Measurements from ENCODE around the gene BMPER.

DNA sequence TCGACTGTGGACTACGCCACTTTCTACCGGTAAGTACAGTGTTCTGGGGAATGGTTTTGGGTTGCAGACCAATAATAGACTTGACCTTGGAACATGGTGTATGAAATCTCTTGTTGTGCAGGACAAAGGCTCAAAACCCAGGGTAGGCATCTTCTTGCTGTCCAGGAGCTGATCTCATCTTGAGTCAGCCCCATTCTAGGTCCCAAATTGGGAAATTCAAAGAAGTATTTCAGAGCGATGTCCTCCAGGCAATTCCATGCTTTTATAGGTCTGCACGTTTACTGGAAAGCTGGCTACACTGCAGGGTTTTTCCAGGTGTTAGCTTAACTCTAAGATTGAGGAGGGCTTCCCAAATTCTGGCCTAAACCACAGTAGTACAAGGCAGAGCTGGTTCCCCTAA lies 180.7 kb downstream of the BMPER start:
- TF ChIP-seq, protein P1, sequence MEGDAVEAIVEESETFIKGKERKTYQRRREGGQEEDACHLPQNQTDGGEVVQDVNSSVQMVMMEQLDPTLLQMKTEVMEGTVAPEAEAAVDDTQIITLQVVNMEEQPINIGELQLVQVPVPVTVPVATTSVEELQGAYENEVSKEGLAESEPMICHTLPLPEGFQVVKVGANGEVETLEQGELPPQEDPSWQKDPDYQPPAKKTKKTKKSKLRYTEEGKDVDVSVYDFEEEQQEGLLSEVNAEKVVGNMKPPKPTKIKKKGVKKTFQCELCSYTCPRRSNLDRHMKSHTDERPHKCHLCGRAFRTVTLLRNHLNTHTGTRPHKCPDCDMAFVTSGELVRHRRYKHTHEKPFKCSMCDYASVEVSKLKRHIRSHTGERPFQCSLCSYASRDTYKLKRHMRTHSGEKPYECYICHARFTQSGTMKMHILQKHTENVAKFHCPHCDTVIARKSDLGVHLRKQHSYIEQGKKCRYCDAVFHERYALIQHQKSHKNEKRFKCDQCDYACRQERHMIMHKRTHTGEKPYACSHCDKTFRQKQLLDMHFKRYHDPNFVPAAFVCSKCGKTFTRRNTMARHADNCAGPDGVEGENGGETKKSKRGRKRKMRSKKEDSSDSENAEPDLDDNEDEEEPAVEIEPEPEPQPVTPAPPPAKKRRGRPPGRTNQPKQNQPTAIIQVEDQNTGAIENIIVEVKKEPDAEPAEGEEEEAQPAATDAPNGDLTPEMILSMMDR (IDR thresholded peaks at IDR 0.05): no peak
- TF ChIP-seq POLR2A (IDR thresholded peaks at IDR 0.05) (no peak), EP300 (IDR thresholded peaks at IDR 0.05) (no peak), POLR2AphosphoS5 (IDR thresholded peaks at IDR 0.05) (no peak)
